IPS-NIHi11 (cell line): ENCODE data around the gene PDE4D.
"Not testable (repeated sequence)": the region's sequence is repeated elsewhere in the genome, so short reads cannot be mapped to it uniquely, and the experiment has no call there.

ENCODE experiments used
- DNase-seq: peaks from one replicate; pipeline ENCODE4 v3.0.0; 2012; ENCODE audit warnings: mixed read lengths, low spot score

The PDE4D gene

GRCh38 chr5:59071755-59072549 lies 821.6 kb downstream of the PDE4D start:
- no peak for DNase-seq

GRCh38 chr5:59069438-59070079 lies 824.0 kb downstream of the PDE4D start:
- peak; percentile 6 for DNase-seq

GRCh38 chr5:59067956-59068656 lies 825.4 kb downstream of the PDE4D start:
- DNase-seq, result no peak

- no peak for DNase-seq
Measured at GRCh38 chr5:59066367-59067163, 827.0 kb downstream of the PDE4D start.

DNA sequence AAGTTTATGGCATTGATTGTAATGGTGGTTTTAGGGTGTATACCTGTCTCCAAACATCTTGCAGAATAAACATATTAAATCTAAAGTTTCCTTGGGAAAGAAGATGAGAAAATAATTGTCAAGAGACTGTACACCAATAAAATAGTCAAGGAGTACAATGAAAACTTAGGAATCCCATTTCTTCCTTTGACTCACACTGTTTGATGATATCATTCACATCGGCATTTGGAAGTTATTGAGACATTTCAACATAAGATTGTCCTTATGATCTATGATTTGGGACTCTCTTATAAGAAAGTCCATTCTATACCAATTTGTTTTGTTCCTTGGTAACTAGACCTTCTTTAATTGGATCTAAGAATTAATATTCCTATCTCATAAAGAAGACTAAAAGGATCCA lies 828.0 kb downstream of the PDE4D start:
- no peak for DNase-seq

DNA sequence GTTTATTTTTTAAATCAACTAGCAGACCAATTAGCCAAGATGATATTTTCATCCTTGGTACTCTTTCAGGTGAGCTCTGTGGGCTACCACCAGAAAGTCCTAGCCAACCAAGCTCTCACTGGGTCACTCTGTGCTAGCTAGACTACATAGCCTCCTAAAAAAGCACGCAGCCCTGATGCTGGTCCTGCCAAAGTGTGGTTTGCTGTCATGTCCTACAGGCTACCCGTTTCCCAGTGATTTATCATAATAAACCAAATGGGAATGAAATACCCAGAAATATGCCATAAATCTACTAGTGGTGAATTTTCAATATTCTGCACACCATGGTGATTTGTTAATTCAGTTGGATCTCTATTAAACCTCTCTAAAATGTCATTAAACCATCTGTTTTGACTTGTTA lies 829.2 kb downstream of the PDE4D start:
- no peak for DNase-seq

DNA sequence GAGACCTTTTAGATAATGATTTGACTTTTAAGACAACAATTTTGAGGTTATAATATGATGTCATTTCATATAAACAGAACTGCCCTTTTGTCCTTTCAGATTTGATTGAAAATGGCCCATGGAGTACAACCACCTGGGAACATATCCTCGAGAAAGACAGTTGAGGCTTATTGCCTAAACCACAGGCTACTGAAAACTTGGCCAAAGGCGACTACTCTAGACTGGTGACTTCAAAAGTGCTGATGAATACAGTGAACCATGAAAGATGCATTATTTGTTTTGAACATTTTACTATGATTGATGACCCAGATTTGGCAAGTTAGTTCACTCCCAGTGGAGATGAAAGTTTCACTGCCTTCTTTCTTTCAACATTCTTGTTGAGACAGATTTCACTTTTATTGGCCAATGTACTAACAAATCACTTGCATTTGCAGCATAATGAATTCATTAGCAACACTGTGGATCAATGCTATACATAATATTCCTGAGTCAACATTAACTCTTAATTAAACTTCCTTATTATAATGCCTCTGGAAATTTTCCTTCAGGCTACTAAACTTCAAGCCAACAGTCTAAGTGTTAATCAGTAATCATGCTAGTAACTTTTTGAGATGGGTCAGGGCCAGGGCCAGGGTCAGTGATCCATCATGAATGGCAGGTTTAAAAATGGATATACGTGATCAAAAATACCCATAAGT lies 830.4 kb downstream of the PDE4D start:
- no peak for DNase-seq

DNA sequence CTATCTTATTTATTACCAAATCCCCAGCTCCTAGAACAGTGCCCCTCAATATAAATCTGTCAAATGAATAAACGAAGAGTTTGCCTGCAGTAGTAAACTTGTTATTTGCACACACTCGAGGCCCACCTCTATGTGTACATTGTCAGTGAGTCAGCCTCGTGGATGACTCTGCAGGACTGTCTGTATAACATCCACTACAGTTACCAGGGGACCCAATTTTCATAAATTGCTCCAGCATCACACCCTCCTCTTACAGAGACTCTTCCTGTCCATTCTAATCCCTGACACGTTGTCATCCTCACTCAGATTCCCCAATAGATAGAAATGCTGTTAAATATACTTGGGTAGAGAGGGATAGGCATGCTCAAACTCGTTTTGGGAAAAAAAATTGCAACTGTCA lies 832.1 kb downstream of the PDE4D start:
- no peak for DNase-seq

GRCh38 chr5:59058969-59059687 lies 834.4 kb downstream of the PDE4D start:
- DNase-seq, result no peak

- DNase-seq, result no peak
Measured at GRCh38 chr5:59058237-59058636, 835.3 kb downstream of the PDE4D start.

DNA sequence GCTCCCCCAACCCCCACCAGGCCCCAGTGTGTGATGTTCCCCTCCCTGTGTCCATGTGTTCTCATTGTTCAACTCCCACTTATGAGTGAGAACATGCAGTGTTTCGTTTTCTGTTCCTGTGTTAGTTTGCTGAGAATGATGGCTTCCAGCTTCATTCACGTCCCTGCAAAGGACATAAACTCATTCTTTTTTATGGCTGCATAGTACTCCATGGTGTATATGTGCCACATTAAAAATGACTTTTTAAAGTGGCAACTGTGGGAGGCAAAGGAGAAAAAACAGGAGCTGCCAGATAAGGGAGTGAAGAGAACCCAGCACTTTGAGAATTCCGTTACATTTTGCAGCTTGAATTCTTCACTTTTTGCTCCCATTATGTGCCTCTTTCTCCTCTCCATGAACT lies 836.9 kb downstream of the PDE4D start:
- DNase-seq, result not testable (repeated sequence)

DNA sequence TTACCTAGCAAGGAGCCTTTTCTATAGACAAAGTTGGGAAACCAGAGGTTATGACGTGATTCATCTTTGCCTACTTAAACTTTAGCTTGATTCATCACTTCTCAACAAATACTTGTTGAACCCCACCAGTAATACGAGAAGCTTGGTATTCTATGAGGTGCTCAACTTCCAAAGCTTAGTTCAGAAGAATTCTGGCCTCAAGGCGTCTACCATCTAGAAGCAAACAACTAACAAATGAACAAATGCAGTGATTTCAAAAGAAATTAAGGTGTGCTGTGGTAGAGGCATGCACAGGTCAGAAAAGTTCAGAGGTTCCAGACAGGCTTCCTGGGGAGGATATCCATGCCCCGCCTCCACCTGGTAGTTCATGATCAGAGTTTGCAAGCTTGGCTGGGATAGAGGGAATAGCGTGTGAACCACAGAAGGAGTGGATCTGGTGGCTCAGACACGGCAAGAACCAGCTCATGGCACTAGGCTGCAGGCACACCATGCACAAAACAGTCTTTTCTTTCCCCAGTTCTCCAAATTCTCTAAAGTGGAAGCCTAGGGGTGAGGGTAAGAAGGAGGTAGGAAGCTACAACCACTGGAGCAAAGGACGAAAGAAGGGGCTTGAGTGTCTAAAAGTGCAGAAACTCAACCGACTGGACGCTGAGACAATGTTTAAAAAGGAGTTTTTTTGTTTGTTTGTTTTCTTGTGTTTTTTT lies 837.6 kb downstream of the PDE4D start:
- no peak for DNase-seq

DNA sequence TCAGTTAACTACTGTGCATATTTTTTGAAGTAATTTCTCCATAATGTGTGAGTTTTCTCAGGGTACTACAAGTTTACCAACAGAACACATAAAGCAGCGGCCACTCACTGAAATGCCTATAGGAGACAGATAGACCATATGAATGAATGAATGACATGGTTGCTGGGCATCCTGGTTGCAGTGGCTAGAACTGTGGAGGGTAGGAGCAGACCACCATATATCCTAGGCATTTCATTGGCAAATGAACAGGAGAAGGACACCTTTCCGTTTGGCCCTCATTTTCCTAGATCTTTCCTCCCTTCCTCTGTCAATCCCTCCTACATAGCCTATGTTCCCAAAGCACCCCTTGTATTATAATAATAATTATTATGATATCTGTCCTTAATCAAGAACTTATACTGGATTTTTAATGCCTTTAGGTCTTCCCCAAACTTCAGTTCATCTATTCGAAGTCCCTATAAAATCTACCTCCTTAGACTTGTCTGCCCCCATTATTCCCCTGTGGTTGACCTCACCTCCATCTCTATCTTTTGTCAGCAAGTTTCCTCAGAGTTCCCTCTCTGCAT lies 838.5 kb downstream of the PDE4D start:
- DNase-seq, result no peak

GRCh38 chr5:59051951-59052350 lies 841.6 kb downstream of the PDE4D start:
- no peak for DNase-seq

- no peak for DNase-seq
Measured at GRCh38 chr5:59049095-59049494, 844.4 kb downstream of the PDE4D start.

DNA sequence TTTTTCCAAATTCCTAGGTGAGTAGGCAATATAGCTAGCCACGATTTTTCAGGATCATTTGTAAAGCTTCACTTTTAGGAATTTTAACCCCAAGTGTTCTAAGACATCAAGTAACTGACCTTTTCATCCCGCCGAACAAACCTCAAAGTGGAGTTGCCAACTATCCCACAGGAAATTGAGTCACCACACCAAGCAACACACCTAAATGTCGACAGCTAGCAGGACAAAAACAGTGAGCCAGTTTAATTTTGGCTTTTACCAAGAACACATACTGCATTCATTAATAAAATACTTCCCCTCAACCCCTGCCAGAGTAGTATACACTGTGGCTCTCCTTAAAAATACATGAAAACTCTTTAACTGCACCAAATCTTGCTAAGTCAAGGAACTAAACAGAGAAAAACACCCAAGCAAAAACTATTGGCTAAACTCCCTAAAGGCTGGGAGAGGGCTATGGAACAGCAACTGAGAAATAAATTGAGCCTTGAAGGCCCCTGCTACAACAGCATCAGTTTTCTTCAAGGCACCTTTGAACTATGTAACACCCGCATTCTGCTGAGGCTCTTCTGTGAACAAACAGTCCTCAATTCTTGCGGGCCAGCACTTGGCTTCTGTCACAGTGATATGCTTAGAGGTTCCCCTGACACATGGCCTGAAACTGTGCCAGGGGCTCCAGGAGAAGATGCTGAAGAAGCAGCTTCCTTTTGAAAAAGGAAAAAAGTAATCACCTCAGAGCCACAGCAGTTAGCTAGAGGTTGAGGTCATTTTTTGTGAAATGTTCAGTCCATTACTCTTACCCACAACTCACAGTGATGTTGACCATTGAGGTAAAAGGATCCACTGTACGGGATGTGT lies 851.1 kb downstream of the PDE4D start:
- DNase-seq, result no peak

DNA sequence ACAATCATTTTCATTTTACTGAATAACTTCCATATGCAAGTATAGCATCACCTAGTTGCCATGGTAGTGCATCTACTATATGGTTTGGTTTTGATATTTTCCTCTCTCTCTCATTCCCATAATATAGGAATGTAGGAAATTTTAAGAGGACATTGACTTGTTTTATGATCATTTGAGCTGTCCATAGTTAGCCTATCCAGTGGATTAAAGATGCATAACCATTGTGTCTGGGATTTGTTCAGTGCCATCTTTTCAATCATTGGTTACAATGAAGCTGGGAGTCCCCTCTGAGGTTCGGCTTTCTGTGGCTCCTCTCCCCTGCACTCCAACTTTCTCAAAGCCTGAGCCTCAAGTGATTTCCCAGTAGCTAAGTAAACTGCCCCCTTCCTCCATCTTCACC lies 852.2 kb downstream of the PDE4D start:
- no peak for DNase-seq

- no peak for DNase-seq
Measured at GRCh38 chr5:59040804-59041201, 852.7 kb downstream of the PDE4D start.
